ENCODE data around the gene CCDC144A. TPM values are rescaled to one million over a fixed set of nuclear protein-coding genes. Genes with fewer than 3 reads are reported as not detected.
"Not testable (repeated sequence)": the region's sequence is repeated elsewhere in the genome, so short reads cannot be mapped to it uniquely, and the experiment has no call there.

Gene CCDC144A
- total RNA-seq, 1 donor from 2014 or later, result 1.6 TPM

DNA sequence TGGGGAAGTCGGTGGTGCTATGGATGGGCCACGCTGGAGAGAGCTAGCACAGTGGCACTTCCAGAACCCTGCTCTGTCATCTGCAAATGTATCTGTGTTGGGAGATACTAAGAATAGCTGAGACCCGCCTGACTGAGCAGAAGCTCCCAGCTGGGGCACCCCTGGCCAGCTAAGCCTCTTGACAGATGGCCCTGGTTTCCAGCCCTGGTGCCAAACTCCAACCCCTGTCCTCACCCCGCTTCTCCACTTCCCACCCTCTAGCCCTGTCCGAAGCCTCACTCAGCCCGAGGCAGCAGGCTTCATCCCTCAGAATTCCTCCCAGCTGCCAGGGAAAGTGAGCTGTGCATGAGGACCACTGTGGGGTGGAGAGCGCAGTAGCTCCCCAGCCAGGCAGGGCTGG, 124.4 kb downstream of the CCDC144A start:
- Mint-ChIP-seq H3K9me3 (no peaks in the 10 kb centered on the region), H3K4me3 (no peak overlapping the region), H3K36me3 (ENCODE audit: low read depth) (no peaks in the 10 kb centered on the region), H3K27ac (ENCODE audit: unreplicated experiment) (no peak overlapping the region), H3K27me3 (ENCODE audit: low read depth) (peaks cover 20% of the 10 kb centered on the region), H3K4me1 (no peaks in the 10 kb centered on the region)
- DNase-seq (ENCODE audit: low read depth, low spot score), result no peak
- TF ChIP-seq, protein P1, sequence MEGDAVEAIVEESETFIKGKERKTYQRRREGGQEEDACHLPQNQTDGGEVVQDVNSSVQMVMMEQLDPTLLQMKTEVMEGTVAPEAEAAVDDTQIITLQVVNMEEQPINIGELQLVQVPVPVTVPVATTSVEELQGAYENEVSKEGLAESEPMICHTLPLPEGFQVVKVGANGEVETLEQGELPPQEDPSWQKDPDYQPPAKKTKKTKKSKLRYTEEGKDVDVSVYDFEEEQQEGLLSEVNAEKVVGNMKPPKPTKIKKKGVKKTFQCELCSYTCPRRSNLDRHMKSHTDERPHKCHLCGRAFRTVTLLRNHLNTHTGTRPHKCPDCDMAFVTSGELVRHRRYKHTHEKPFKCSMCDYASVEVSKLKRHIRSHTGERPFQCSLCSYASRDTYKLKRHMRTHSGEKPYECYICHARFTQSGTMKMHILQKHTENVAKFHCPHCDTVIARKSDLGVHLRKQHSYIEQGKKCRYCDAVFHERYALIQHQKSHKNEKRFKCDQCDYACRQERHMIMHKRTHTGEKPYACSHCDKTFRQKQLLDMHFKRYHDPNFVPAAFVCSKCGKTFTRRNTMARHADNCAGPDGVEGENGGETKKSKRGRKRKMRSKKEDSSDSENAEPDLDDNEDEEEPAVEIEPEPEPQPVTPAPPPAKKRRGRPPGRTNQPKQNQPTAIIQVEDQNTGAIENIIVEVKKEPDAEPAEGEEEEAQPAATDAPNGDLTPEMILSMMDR (conservative IDR thresholded peaks at IDR 0.05), result no peak

- no peaks in the 10 kb centered on the region for H3K36me3 Mint-ChIP-seq (ENCODE audit: low read depth)
- H3K27ac Mint-ChIP-seq (ENCODE audit: unreplicated experiment), result no peak overlapping the region
- no peak overlapping the region for H3K4me3 Mint-ChIP-seq
- peaks cover 19% of the 10 kb centered on the region for H3K27me3 Mint-ChIP-seq (ENCODE audit: low read depth)
- TF ChIP-seq, protein P1 (conservative IDR thresholded peaks at IDR 0.05), result no peak
- no peak for DNase-seq (ENCODE audit: low read depth, low spot score)
- no peaks in the 10 kb centered on the region for H3K4me1 Mint-ChIP-seq
- no peaks in the 10 kb centered on the region for H3K9me3 Mint-ChIP-seq
Observed at GRCh38 chr17:16817201-16817600, 127.2 kb downstream of the CCDC144A start.

GRCh38 chr17:16817940-16818339, 127.9 kb downstream of the CCDC144A start:
- H3K4me3 Mint-ChIP-seq; DNase-seq (ENCODE audit: low read depth, low spot score); H3K9me3 Mint-ChIP-seq; H3K4me1 Mint-ChIP-seq; H3K27ac Mint-ChIP-seq (ENCODE audit: unreplicated experiment); H3K36me3 Mint-ChIP-seq (ENCODE audit: low read depth): not testable (repeated sequence)
- H3K27me3 Mint-ChIP-seq (ENCODE audit: low read depth), result peaks cover 16% of the 10 kb centered on the region

GRCh38 chr17:16818340-16818739, 128.3 kb downstream of the CCDC144A start:
- H3K4me1 Mint-ChIP-seq, result no peaks in the 10 kb centered on the region
- peaks cover 16% of the 10 kb centered on the region for H3K27me3 Mint-ChIP-seq (ENCODE audit: low read depth)
- H3K27ac Mint-ChIP-seq (ENCODE audit: unreplicated experiment), result no peak overlapping the region
- TF ChIP-seq, protein P1 (conservative IDR thresholded peaks at IDR 0.05), result no peak
- H3K4me3 Mint-ChIP-seq, result no peak overlapping the region
- H3K9me3 Mint-ChIP-seq, result no peaks in the 10 kb centered on the region
- no peak for DNase-seq (ENCODE audit: low read depth, low spot score)
- H3K36me3 Mint-ChIP-seq (ENCODE audit: low read depth), result no peaks in the 10 kb centered on the region

- H3K4me1 Mint-ChIP-seq, result no peaks in the 10 kb centered on the region
- peaks cover 14% of the 10 kb centered on the region for H3K27me3 Mint-ChIP-seq (ENCODE audit: low read depth)
- DNase-seq (ENCODE audit: low read depth, low spot score), result no peak
- TF ChIP-seq, protein P1 (conservative IDR thresholded peaks at IDR 0.05), result no peak
- H3K4me3 Mint-ChIP-seq, result no peak overlapping the region
- peak overlapping the region; percentile 25 for H3K27ac Mint-ChIP-seq (ENCODE audit: unreplicated experiment)
- H3K36me3 Mint-ChIP-seq (ENCODE audit: low read depth), result no peaks in the 10 kb centered on the region
- H3K9me3 Mint-ChIP-seq, result no peaks in the 10 kb centered on the region
Observed at GRCh38 chr17:16818821-16819683, 129.0 kb downstream of the CCDC144A start.

DNA sequence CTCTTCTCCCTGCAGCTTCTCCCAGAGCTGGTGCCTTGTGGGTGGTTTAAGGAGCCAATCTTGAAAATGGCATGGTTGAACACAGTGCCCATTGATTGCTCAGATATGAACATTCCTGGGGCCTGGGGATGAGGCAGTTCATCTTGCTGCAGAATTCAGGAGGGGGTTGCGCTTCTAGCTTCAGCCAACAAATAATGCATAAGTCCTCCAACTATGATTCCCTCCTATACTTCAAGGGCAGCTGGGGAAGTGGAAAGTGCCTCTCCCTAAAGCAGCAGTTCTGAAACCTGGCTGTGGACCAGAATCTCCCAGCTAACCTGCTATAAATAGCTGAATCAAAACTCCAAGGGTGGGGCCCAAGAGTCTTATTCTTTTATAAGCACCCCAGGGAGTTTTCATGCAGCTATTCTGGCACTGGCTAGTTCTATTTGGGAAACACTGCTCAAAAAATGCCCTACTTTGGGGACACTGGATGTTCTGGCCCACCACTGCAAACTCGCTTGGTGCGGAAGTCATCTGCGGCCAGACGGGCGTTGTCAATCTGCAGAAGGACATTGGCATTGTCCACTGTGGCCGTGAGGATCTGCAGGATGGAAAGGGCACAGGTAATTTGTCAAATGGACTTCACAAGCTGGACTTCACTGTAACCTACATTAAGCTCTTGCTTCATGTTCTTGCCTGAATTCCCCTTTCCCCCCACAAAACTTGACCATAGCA, 130.3 kb downstream of the CCDC144A start:
- no peak overlapping the region for H3K27ac Mint-ChIP-seq (ENCODE audit: unreplicated experiment)
- H3K27me3 Mint-ChIP-seq (ENCODE audit: low read depth), result peaks cover 11% of the 10 kb centered on the region
- DNase-seq (ENCODE audit: low read depth, low spot score), result no peak

More for the DNA sequence above, 130.3 kb downstream of the CCDC144A start:
- Mint-ChIP-seq H3K4me3 (no peak overlapping the region), H3K36me3 (ENCODE audit: low read depth) (no peaks in the 10 kb centered on the region), H3K9me3 (no peaks in the 10 kb centered on the region), H3K4me1 (no peaks in the 10 kb centered on the region)
- TF ChIP-seq, protein P1 (conservative IDR thresholded peaks at IDR 0.05), result no peak
